Activated CD4-positive, alpha-beta T cell treated with anti-CD3 and anti-CD28 coated beads, Interleukin-2, amount 10 ng/mL, durations not matched to agents 7 days and 5 days (primary cell): ENCODE data around the gene THAP4. TPM values are rescaled to one million over a fixed set of nuclear protein-coding genes. Genes with fewer than 3 reads are reported as not detected.
A peak's percentile ranks its signal among the peaks of the same experiment; 100 is the strongest.

Source experiments
- CTCF ChIA-PET: fragments of 350-600 bp; sonication (Branson Sonifier 250); formaldehyde crosslinking; loops from one replicate; lab custom pipeline; 2021; ENCODE audit warnings: antibody characterized with exemption; lab: Charles Lee
- POLR2A ChIA-PET: fragments of 350-600 bp; sonication (Branson Sonifier 250); formaldehyde crosslinking; loops from one replicate; lab custom pipeline; 2021; ENCODE audit warnings: antibody characterized with exemption; lab: Charles Lee
- DNase-seq: peaks from one replicate; pipeline ENCODE4 v3.0.0-alpha.2; 2020
- H3K27ac Mint-ChIP-seq: one replicate; pipeline ENCODE4 v1.8.0; 2021; ENCODE audit warnings: mild to moderate bottlenecking, moderate library complexity, mixed read lengths
- H3K27me3 Mint-ChIP-seq: one replicate; pipeline ENCODE4 v1.8.0; 2021; ENCODE audit warnings: mixed read lengths
- H3K36me3 Mint-ChIP-seq: one replicate; pipeline ENCODE4 v1.8.0; 2021; ENCODE audit warnings: low read depth, mixed read lengths
- H3K4me1 Mint-ChIP-seq: one replicate; pipeline ENCODE4 v1.8.0; 2021; ENCODE audit warnings: mixed read lengths
- H3K4me3 Mint-ChIP-seq: one replicate; pipeline ENCODE4 v1.8.0; 2021; ENCODE audit warnings: mild to moderate bottlenecking, moderate library complexity, mixed read lengths
- H3K9me3 Mint-ChIP-seq: one replicate; pipeline ENCODE4 v1.8.0; 2021; ENCODE audit warnings: mixed read lengths
- total RNA-seq, 2 experiments: library from RNA; stranded (reverse); gene quantifications; one replicate each; pipeline ENCODE4 v1.2.3, GENCODE V29; 2021

The THAP4 gene
- total RNA-seq, 2 experiments from 2014 or later: 35.4 to 37.0 TPM

DNA sequence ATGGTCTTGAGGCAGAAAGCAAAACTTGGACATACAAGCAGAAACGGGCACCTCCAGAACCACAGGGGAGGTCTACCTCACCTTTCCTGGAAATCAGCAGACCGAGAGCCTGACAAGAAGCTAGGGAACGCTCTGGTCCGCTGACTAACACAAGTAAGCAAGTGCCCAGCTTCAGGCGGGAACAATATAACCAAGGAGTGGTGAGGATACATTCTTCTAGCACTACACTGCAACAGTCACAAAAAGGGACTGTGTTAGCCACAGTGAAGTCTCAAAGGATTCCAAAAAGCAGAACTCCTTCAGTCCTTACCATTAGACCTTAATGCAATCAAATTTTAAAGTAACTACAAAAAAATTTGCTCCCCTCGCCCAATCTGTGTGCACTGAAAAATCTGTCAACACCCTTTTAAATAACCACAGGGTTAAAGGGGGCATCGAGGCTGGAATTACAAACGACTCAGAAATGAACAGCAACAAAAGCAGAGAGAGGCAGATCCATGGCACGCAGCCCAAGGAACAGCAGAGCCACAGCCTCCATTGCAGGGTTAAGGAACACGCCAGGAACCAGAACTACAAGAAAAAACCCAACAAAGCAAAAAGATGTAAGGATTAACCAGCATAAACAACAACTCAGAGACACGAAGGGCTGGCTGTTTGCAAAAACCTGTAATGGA is 7.1 kb downstream of the THAP4 start:
- no peak overlapping the region for H3K4me3 Mint-ChIP-seq
- POLR2A ChIA-PET: interaction anchor here (0.7 kb wide), 1 partner anchor 27 kb away, joined by 3 read pairs; no protein-coding TSS in a partner anchor
- H3K27me3 Mint-ChIP-seq: no peaks in the 10 kb centered on the region
- H3K9me3 Mint-ChIP-seq: no peaks in the 10 kb centered on the region
- no peak overlapping the region for H3K27ac Mint-ChIP-seq
- peaks cover 20% of the 10 kb centered on the region for H3K36me3 Mint-ChIP-seq
- no peak for DNase-seq
- CTCF ChIA-PET: interaction anchor here (1.0 to 1.3 kb wide), 2 partner anchors 14 to 17 kb away, joined by 3 to 4 read pairs; no protein-coding TSS in a partner anchor
- peaks cover 10% of the 10 kb centered on the region for H3K4me1 Mint-ChIP-seq

DNA sequence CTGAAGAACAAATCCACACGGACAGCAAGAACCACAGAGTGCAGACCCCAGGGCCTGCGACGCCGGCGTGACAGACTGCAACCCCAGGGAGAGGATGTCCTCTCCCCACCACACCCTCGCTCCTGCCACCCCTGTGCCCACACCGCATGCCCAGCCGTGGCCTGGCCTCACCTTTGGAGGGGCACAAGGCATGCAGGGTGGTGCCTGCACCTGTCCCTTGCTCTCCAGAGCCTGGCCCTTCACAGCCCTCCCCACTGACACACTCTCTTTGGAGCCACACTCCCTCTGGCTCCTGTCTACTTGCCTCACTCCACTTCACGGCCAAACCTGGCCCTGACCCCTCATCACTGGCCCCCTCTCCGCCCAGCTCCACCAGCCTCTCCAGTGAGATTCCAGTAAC is 9.3 kb downstream of the THAP4 start:
- peaks cover 9% of the 10 kb centered on the region for H3K4me1 Mint-ChIP-seq
- CTCF ChIA-PET: interaction anchor here (0.5 kb wide), 1 partner anchor 37 kb away, joined by 3 read pairs; no protein-coding TSS in a partner anchor
- no peak overlapping the region for H3K4me3 Mint-ChIP-seq
- POLR2A ChIA-PET: no interaction called here
- no peak for DNase-seq
- peaks cover 14% of the 10 kb centered on the region for H3K36me3 Mint-ChIP-seq
- no peak overlapping the region for H3K27ac Mint-ChIP-seq
- H3K27me3 Mint-ChIP-seq: no peaks in the 10 kb centered on the region
- no peaks in the 10 kb centered on the region for H3K9me3 Mint-ChIP-seq

DNA sequence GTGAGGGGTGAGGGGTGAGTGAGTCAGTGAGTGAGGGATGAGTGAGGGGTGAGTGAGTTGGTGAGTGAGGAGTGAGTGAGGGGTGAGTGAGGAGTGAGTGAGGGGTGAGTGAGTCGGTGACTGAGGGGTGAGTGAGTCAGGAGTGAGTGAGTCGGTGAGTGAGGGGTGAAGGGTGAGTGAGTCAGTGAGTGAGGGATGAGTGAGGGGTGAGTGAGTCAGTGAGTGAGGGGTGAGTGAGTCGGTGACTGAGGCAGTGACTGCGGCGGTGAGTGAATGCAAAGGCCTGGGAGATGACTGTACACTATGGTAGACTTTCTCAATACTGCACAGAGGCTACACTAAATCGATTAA is 16.6 kb downstream of the THAP4 start:
- no peak overlapping the region for H3K27ac Mint-ChIP-seq
- peaks cover 21% of the 10 kb centered on the region for H3K36me3 Mint-ChIP-seq
- H3K9me3 Mint-ChIP-seq: no peaks in the 10 kb centered on the region
- POLR2A ChIA-PET: no interaction called here
- CTCF ChIA-PET: no interaction called here
- no peak for DNase-seq
- H3K27me3 Mint-ChIP-seq: no peaks in the 10 kb centered on the region
- H3K4me3 Mint-ChIP-seq: no peak overlapping the region
- H3K4me1 Mint-ChIP-seq: peaks cover 47% of the 10 kb centered on the region

GRCh38 chr2:241619597-241620418 is 17.1 kb downstream of the THAP4 start:
- ChIA-PET POLR2A (no interaction called here), CTCF (no interaction called here)
- peak overlapping the region; percentile 6 for H3K27ac Mint-ChIP-seq
- peaks cover 21% of the 10 kb centered on the region for H3K36me3 Mint-ChIP-seq
- H3K4me1 Mint-ChIP-seq: peaks cover 53% of the 10 kb centered on the region
- no peak overlapping the region for H3K4me3 Mint-ChIP-seq
- H3K9me3 Mint-ChIP-seq: no peaks in the 10 kb centered on the region
- no peaks in the 10 kb centered on the region for H3K27me3 Mint-ChIP-seq
- DNase-seq: no peak

DNA sequence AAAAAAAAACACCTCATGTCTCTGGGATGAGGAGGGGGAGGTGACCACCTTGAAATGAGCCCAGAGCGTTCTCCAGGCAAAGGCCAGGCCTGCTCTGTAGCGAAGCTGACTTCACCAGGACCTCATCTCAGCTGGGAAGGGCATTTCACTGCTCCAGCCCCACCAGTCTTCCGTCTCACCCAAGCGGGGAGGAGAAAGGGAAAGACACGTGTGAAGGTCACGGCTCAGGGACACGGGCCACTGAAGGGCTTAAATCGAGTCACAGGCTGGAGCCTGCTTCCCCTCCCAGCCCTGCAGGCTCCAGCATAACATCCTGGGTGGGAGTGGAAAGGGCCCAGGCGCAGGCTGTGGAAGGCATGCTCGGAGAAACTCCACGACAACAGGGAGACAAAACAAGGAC is 18.1 kb downstream of the THAP4 start:
- Mint-ChIP-seq H3K36me3 (peaks cover 21% of the 10 kb centered on the region), H3K27ac (no peak overlapping the region), H3K27me3 (no peaks in the 10 kb centered on the region), H3K4me1 (peaks cover 54% of the 10 kb centered on the region), H3K9me3 (no peaks in the 10 kb centered on the region), H3K4me3 (no peak overlapping the region)
- ChIA-PET POLR2A (no interaction called here), CTCF (interaction anchor here (1.0 to 1.4 kb wide), 2 partner anchors 15 to 17 kb away, joined by 3 read pairs; no protein-coding TSS in a partner anchor)
- DNase-seq: no peak

GRCh38 chr2:241618296-241618805 is 18.6 kb downstream of the THAP4 start:
- POLR2A ChIA-PET: no interaction called here
- Mint-ChIP-seq H3K27me3 (no peaks in the 10 kb centered on the region), H3K27ac (peak overlapping the region; percentile 94), H3K4me1 (peaks cover 54% of the 10 kb centered on the region), H3K36me3 (peaks cover 21% of the 10 kb centered on the region), H3K4me3 (no peak overlapping the region), H3K9me3 (no peaks in the 10 kb centered on the region)
- no peak for DNase-seq
- CTCF ChIA-PET: interaction anchor here (1.0 to 1.4 kb wide), 3 partner anchors 16 to 146 kb away, joined by 3 read pairs; no protein-coding TSS in a partner anchor

GRCh38 chr2:241617431-241618154 is 19.4 kb downstream of the THAP4 start:
- H3K9me3 Mint-ChIP-seq: no peaks in the 10 kb centered on the region
- peaks cover 21% of the 10 kb centered on the region for H3K36me3 Mint-ChIP-seq
- ChIA-PET CTCF (interaction anchor here (1.0 to 1.4 kb wide), 3 partner anchors 17 to 147 kb away, joined by 3 read pairs; no protein-coding TSS in a partner anchor), POLR2A (no interaction called here)
- H3K4me3 Mint-ChIP-seq: peak overlapping the region; percentile 70
- peak; percentile 47 for DNase-seq
- H3K27ac Mint-ChIP-seq: peak overlapping the region; percentile 94
- no peaks in the 10 kb centered on the region for H3K27me3 Mint-ChIP-seq
- H3K4me1 Mint-ChIP-seq: peaks cover 54% of the 10 kb centered on the region

DNA sequence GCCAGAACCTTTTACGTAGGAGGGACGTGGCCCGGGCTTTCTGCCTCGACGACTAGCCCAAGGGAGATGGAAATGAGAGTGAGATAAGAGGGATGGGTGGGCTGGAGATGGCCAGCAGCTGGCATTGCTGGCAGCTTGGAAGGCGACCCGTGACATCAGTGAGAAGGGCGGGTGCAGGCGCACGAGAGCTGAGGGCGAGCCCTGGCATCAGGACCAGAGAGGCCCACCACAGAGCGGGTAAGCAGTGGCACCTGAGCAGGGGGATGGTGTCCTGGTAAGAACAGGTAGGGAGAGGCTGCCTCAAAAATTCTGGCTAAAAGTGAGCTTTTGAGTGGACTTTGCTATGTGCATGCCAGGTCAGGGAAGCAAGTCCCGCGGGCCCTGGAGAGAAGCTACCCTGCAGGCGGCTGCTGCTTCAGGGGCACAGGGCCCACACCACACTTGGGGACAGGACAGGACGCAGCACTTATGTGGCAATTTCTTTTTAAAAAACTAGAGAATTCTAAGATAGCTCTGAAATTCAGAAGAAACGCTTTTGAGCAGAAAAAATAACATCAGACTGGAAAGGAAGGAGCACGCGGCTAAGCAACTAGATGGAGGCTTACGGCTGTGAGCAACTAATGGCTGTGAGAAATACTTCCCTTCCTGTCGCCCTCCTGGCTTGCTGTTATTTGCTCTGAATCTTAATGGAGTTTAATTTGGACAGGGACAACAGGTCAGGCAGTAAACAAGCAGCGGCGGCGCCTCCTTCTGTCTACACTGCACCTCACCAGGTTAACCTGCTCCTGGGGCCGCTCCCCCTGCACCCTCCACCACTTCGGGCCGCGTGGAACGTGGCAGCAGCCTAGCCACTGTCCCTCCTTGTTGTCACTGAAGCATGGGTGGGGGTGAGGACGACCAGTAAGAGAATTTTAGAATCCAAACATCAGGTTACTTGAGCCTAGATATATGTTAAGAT is 20.5 kb downstream of the THAP4 start:
- CTCF ChIA-PET: interaction anchor here (0.8 to 1.0 kb wide), 3 partner anchors 13 to 538 kb away, joined by 3 to 8 read pairs (median 4); partner anchors contain the start of gene ATG4B
- DNase-seq: no peak
- POLR2A ChIA-PET: no interaction called here
- H3K9me3 Mint-ChIP-seq: no peaks in the 10 kb centered on the region
- peak overlapping the region; percentile 77 for H3K27ac Mint-ChIP-seq
- H3K27me3 Mint-ChIP-seq: no peaks in the 10 kb centered on the region
- H3K36me3 Mint-ChIP-seq: peaks cover 17% of the 10 kb centered on the region
- peaks cover 52% of the 10 kb centered on the region for H3K4me1 Mint-ChIP-seq
- peak overlapping the region; percentile 70 for H3K4me3 Mint-ChIP-seq

GRCh38 chr2:241615522-241616052 is 21.4 kb downstream of the THAP4 start:
- Mint-ChIP-seq H3K4me3 (peak overlapping the region; percentile 70), H3K4me1 (peaks cover 51% of the 10 kb centered on the region), H3K9me3 (no peaks in the 10 kb centered on the region), H3K27ac (peak overlapping the region; percentile 51), H3K36me3 (peaks cover 12% of the 10 kb centered on the region), H3K27me3 (no peaks in the 10 kb centered on the region)
- CTCF ChIA-PET: interaction anchor here (0.6 to 1.0 kb wide), 3 partner anchors 22 to 570 kb away, joined by 3 to 8 read pairs (median 3); partner anchors contain the start of gene ATG4B
- DNase-seq: no peak
- POLR2A ChIA-PET: no interaction called here

DNA sequence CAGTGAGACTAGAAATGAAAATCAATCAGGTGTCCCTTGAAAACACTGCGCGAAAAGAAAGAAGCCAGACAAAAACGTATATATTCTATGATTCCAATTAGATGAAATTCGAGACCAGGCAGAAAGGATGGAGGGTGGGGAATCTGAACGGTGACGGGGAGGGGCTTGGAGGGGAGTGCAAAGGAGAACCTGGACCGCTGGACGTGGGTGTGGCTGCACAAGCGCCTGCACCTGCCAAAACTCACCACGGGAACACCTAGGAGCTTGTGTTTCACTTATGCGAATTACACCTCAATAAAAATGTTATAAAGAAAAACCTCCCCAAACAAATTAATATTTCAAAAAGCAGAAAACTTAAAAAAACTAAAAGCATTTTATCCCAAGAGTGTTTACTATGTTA is 21.9 kb downstream of the THAP4 start:
- Mint-ChIP-seq H3K36me3 (peaks cover 9% of the 10 kb centered on the region), H3K27ac (peak overlapping the region; percentile 51), H3K4me1 (peaks cover 55% of the 10 kb centered on the region), H3K4me3 (no peak overlapping the region), H3K27me3 (no peaks in the 10 kb centered on the region), H3K9me3 (no peaks in the 10 kb centered on the region)
- DNase-seq: no peak
- CTCF ChIA-PET: interaction anchor here (0.6 to 1.0 kb wide), 2 partner anchors 536 to 569 kb away, joined by 3 to 8 read pairs; no protein-coding TSS in a partner anchor
- POLR2A ChIA-PET: no interaction called here
